ENCODE data around the gene ADAM20.

Gene ADAM20

GRCh38 chr14:70567791-70568190 lies 33.0 kb upstream of the ADAM20 start:
- no peak overlapping the region for H3K4me2 ChIP-seq (ENCODE audit: low read length)
- H3K9me3 ChIP-seq (ENCODE audit: insufficient read depth, low read length) = no peaks in the 10 kb centered on the region
- TF ChIP-seq EZH2phosphoT487 (IDR thresholded peaks at IDR 0.05; ENCODE audit: low read depth) (no peak), CTCF (IDR thresholded peaks at IDR 0.05; ENCODE audit: low read depth, low read length) (peak; percentile 83)
- no peak overlapping the region for H3K27ac ChIP-seq (ENCODE audit: low read length)
- peaks cover 38% of the 10 kb centered on the region for H3K36me3 ChIP-seq (replicated peaks; ENCODE audit: low read depth, low read length)
- H2AFZ ChIP-seq (ENCODE audit: low read depth, low read length) = no peak overlapping the region
- H3K79me2 ChIP-seq (ENCODE audit: low read length) = no peaks in the 10 kb centered on the region
- peaks cover 8% of the 10 kb centered on the region; the same call in 1 of the 2 replicates for H4K20me1 ChIP-seq (ENCODE audit: insufficient read depth, low read length)
- H3K27me3 ChIP-seq (ENCODE audit: low read depth, low read length) = no peaks in the 10 kb centered on the region
- no peak overlapping the region for H3K4me3 ChIP-seq (ENCODE audit: low read length)
- no peak overlapping the region for H3K9ac ChIP-seq (ENCODE audit: low read length)
- H3K4me1 ChIP-seq (ENCODE audit: low read length) = peaks cover 5% of the 10 kb centered on the region

GRCh38 chr14:70563869-70564268 lies 29.1 kb upstream of the ADAM20 start:
- H3K36me3 ChIP-seq (replicated peaks; ENCODE audit: low read depth, low read length) = peaks cover 42% of the 10 kb centered on the region

GRCh38 chr14:70563417-70563816 lies 28.6 kb upstream of the ADAM20 start:
- Histone ChIP-seq H3K4me2 (ENCODE audit: low read length) (no peak overlapping the region), H3K4me3 (ENCODE audit: low read length) (no peak overlapping the region), H3K9me3 (ENCODE audit: insufficient read depth, low read length) (no peaks in the 10 kb centered on the region), H3K79me2 (ENCODE audit: low read length) (no peaks in the 10 kb centered on the region), H3K27ac (ENCODE audit: low read length) (no peak overlapping the region), H3K27me3 (ENCODE audit: low read depth, low read length) (no peaks in the 10 kb centered on the region), H3K36me3 (replicated peaks; ENCODE audit: low read depth, low read length) (peaks cover 42% of the 10 kb centered on the region), H3K9ac (ENCODE audit: low read length) (no peak overlapping the region), H4K20me1 (ENCODE audit: insufficient read depth, low read length) (peaks cover 8% of the 10 kb centered on the region; the same call in 1 of the 2 replicates), H2AFZ (ENCODE audit: low read depth, low read length) (no peak overlapping the region), H3K4me1 (ENCODE audit: low read length) (peaks cover 5% of the 10 kb centered on the region)
- TF ChIP-seq EZH2phosphoT487 (IDR thresholded peaks at IDR 0.05; ENCODE audit: low read depth) (no peak), CTCF (IDR thresholded peaks at IDR 0.05; ENCODE audit: low read depth, low read length) (no peak)

More at GRCh38 chr14:70563869-70564268, 29.1 kb upstream of the ADAM20 start:
- Histone ChIP-seq H3K9ac (ENCODE audit: low read length) (no peak overlapping the region), H3K79me2 (ENCODE audit: low read length) (no peaks in the 10 kb centered on the region), H3K27me3 (ENCODE audit: low read depth, low read length) (no peaks in the 10 kb centered on the region), H4K20me1 (ENCODE audit: insufficient read depth, low read length) (peaks cover 8% of the 10 kb centered on the region; the same call in 1 of the 2 replicates), H3K9me3 (ENCODE audit: insufficient read depth, low read length) (no peaks in the 10 kb centered on the region), H2AFZ (ENCODE audit: low read depth, low read length) (no peak overlapping the region), H3K4me2 (ENCODE audit: low read length) (no peak overlapping the region), H3K4me3 (ENCODE audit: low read length) (no peak overlapping the region), H3K4me1 (ENCODE audit: low read length) (peaks cover 5% of the 10 kb centered on the region), H3K27ac (ENCODE audit: low read length) (no peak overlapping the region)
- no peak for TF ChIP-seq EZH2phosphoT487 (IDR thresholded peaks at IDR 0.05; ENCODE audit: low read depth)

- no peaks in the 10 kb centered on the region for H3K9me3 ChIP-seq (ENCODE audit: insufficient read depth, low read length)
- H3K4me2 ChIP-seq (ENCODE audit: low read length) = no peak overlapping the region
- H3K27me3 ChIP-seq (ENCODE audit: low read depth, low read length) = no peaks in the 10 kb centered on the region
- H2AFZ ChIP-seq (ENCODE audit: low read depth, low read length) = no peak overlapping the region
- no peaks in the 10 kb centered on the region for H3K79me2 ChIP-seq (ENCODE audit: low read length)
- H4K20me1 ChIP-seq (ENCODE audit: insufficient read depth, low read length) = no peaks in the 10 kb centered on the region
- H3K4me3 ChIP-seq (ENCODE audit: low read length) = no peak overlapping the region
- 0 out of 2 replicates have a peak, but pooled peaks cover 3% of the 10 kb centered on the region for H3K4me1 ChIP-seq (ENCODE audit: low read length)
- peaks cover 24% of the 10 kb centered on the region for H3K36me3 ChIP-seq (replicated peaks; ENCODE audit: low read depth, low read length)
- no peak for TF ChIP-seq EZH2phosphoT487 (IDR thresholded peaks at IDR 0.05; ENCODE audit: low read depth)
- TF ChIP-seq CTCF (IDR thresholded peaks at IDR 0.05; ENCODE audit: low read depth, low read length) = no peak
- H3K27ac ChIP-seq (ENCODE audit: low read length) = no peak overlapping the region
- H3K9ac ChIP-seq (ENCODE audit: low read length) = no peak overlapping the region
Observed at GRCh38 chr14:70558356-70558755, 23.6 kb upstream of the ADAM20 start.

Measured in OCI-LY3 (cell line).